Inferior parietal cortex (tissue), 1 donor: ENCODE data around the gene RAP1GAP2.
"Not testable (repeated sequence)": the region's sequence is repeated elsewhere in the genome, so short reads cannot be mapped to it uniquely, and the experiment has no call there.

Experiments
- DNase-seq: peaks from one replicate; pipeline ENCODE4 v3.0.0-alpha.2; 2016; ENCODE audit errors: extremely low spot score

Gene RAP1GAP2

GRCh38 chr17:2796164-2797125 lies at the start of gene RAP1GAP2:
Gene RAP1GAP2 (plus strand): TSS chr17:2796438. CDS start chr17:2796528, 90 bp downstream.
- DNase-seq: no peak

- no peak for DNase-seq
These were observed 47.0 kb upstream of the RAP1GAP2 start, which contains the start of gene CCDC92B for GRCh38 chr17:2749058-2749783. Gene CCDC92B (minus strand): TSS chr17:2749652. CDS start chr17:2735145, 14,507 bp downstream.

GRCh38 chr17:2749784-2750181 lies 46.5 kb upstream of the RAP1GAP2 start:
- peak; percentile 45 for DNase-seq

- no peak for DNase-seq
These were observed 45.5 kb upstream of the RAP1GAP2 start for GRCh38 chr17:2750721-2751120.

GRCh38 chr17:2751491-2751890 lies 44.7 kb upstream of the RAP1GAP2 start:
- no peak for DNase-seq

GRCh38 chr17:2755891-2756724 lies 40.1 kb upstream of the RAP1GAP2 start:
- no peak for DNase-seq

GRCh38 chr17:2758870-2759269 lies 37.4 kb upstream of the RAP1GAP2 start:
- DNase-seq: no peak

- DNase-seq: no peak
These were observed 26.1 kb upstream of the RAP1GAP2 start for GRCh38 chr17:2770129-2770528.

- DNase-seq: no peak
These were observed 21.0 kb upstream of the RAP1GAP2 start for GRCh38 chr17:2775206-2775605.

- no peak for DNase-seq
These were observed 19.5 kb upstream of the RAP1GAP2 start for GRCh38 chr17:2776589-2777241.

GRCh38 chr17:2777242-2777867 lies 18.9 kb upstream of the RAP1GAP2 start:
- no peak for DNase-seq

GRCh38 chr17:2778489-2778888 lies 17.7 kb upstream of the RAP1GAP2 start:
- no peak for DNase-seq

- no peak for DNase-seq
These were observed 16.7 kb upstream of the RAP1GAP2 start for GRCh38 chr17:2779545-2779944.

GRCh38 chr17:2780256-2780655 lies 16.0 kb upstream of the RAP1GAP2 start:
- DNase-seq: no peak

- DNase-seq: no peak
These were observed 15.2 kb upstream of the RAP1GAP2 start for GRCh38 chr17:2780931-2781454.

- DNase-seq: not testable (repeated sequence)
These were observed 14.6 kb upstream of the RAP1GAP2 start for GRCh38 chr17:2781598-2781997.

- DNase-seq: no peak
These were observed 14.2 kb upstream of the RAP1GAP2 start for GRCh38 chr17:2782055-2782454.

GRCh38 chr17:2783310-2784030 lies 12.8 kb upstream of the RAP1GAP2 start:
- DNase-seq: no peak

- DNase-seq: no peak
These were observed 11.4 kb upstream of the RAP1GAP2 start for GRCh38 chr17:2784864-2785263.

- not testable (repeated sequence) for DNase-seq
These were observed 10.9 kb upstream of the RAP1GAP2 start for GRCh38 chr17:2785376-2785775.
